G401.6 (cell line): ENCODE measurements around the gene GNAZ.

Experiments used
- FAIRE-seq: peaks from 2 replicates; lab custom pipeline; 2012; peaks lifted over from hg19 to GRCh38; lab: Jason Lieb, UNC

Gene GNAZ

DNA sequence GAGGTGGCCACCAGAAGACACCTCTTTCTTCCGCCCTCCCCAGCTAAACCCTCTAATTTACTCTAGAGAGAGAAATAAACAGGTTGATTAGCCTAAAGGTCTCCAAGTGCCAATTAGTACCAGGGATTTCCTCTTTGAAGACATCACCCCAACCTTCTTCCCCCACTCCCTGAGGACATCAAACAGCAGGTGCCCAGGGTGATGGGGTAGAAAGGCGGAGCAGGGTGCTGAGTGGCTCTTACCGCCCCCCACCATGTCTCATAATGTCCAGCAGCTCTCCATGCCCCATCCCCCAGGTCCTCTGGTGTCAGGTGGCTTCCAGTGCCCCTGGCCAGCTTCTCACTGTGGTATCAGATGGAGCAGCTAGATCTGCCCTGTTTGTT is 5.3 kb upstream of the GNAZ start:
- FAIRE-seq = no peak

DNA sequence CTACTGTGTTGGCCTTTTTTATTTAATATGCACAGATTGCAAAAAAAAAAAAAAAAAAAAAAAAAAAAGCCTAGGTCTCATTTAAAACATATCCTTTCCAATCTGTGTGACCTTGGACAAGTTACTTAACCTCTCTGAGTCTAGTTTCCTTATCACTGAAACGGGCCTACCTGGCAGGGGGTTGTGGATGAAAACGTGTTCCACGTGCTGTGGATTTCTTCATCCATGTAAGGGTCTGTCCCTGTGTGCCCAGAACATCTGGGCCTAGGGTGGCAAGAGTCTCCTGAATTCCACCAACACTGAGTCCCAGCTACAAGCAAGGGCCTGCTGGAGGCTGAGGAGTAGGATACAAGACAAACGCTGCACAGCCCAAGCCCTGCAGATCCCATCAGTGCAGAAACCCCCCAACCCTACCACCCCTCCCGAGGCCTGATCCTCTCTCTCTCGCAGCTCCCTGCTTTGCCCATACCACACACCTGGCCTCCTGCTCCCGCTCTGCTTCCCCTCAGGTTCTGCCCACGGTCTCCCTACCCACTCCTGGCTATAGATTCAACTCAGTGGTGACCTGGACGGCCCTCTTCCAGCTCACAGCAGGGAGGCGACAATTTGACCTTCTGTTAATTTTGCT is 4.7 kb upstream of the GNAZ start:
- no peak for FAIRE-seq

GRCh38 chr22:23066200-23067022 is 3.9 kb upstream of the GNAZ start:
- no peak for FAIRE-seq

DNA sequence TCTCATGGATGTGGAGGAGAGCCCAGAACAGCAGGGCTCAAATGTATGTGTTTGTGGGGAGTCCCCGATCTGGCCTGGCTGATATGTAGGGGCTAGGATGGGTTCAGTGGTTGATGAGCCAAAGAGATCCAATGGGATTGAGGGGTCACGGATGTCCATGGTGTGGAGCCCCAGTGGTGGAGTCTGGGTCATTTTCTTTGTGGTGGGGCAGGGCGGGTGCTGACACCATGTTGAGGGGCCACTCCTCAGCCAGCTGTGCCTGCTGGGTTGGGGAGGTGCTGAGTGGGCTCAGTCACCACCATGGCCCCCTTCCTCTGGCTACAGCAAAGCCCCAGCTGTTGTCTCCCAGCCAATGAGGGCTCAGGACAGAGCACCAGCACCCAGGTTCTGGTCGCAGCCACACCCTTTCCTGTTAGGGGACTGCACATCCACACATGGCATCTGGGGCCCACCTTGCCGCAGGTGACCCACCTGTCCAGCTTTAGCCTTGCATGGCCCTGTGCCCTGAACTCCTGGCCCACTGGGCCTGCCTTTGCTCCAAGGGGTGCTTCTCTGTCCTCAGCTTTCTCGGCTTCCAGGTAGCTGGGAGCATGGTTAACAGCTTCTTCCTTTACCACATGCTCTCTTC is 3.2 kb upstream of the GNAZ start:
- no peak for FAIRE-seq

- FAIRE-seq = no peak
Measured at GRCh38 chr22:23067691-23068090, 2.6 kb upstream of the GNAZ start.

GRCh38 chr22:23068096-23068831 is 2.1 kb upstream of the GNAZ start:
- no peak for FAIRE-seq

GRCh38 chr22:23068832-23069385 is 1.4 kb upstream of the GNAZ start:
- no peak for FAIRE-seq

GRCh38 chr22:23069502-23070357 is 589 bp upstream of the GNAZ start:
- FAIRE-seq = no peak

GRCh38 chr22:23071230-23072076 is 1.1 kb downstream of the GNAZ start:
- no peak for FAIRE-seq

DNA sequence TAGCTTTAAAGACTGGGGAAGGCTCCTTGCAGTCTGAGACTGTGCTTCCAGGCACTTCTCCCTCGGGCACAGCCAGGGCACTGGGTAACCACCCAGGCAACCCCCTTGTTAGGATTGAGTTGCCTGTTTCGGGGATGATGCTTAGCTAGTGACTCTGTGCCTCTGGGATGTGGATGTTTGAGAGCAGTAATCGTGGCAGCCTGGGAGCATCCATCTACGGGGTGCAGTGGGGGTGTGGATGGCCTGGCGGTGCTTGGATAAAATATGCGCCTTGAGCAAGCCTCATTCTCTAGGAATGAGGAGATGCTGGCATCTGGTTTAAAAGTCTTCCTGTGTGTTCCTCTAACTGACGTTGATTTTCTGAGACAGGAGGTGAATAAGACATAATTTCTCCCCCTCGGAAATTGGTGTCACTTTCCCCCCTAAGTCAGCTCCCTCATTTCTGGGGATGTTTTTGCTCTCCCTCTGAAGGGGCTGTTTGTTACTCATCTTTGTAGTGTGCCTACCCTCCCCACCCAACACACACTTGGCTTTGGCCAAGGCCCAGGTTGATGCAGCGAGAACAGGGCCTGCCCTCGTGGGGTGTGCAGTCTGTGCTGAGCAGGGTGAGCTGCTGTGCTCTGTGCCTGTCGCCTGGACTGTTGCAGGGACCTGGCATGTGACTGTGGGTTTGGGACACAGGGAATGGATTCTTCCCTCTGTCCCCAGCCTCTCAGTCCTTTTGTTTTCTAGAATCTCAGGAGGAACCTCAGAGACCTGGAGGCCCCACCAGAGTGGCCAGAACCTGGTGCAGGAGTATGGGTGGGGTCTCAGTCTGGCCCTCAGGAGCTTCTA is 2.0 kb downstream of the GNAZ start:
- no peak for FAIRE-seq

GRCh38 chr22:23072911-23073491 is 2.7 kb downstream of the GNAZ start:
- no peak for FAIRE-seq

- no peak for FAIRE-seq
Measured at GRCh38 chr22:23073526-23074229, 3.4 kb downstream of the GNAZ start.

DNA sequence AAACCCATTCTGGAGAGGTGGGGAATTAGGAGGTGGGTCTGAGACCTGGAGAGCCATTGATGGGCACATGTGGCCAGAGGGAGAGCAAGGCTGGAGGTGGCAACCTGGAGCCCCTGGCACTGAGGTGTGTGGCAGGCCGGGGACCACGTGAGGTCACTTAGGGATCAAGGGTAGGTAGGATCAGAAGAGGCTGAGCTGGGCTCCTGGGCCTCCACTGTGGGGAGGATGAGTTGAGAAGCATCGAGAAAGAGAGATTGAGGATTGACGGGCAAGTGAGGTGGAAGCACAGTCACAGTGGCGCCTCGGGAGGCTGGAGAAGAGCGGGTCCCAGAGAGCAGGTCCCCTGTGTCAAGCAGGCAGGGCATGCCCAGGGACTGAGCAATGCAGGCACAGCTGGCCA is 4.1 kb downstream of the GNAZ start:
- no peak for FAIRE-seq

DNA sequence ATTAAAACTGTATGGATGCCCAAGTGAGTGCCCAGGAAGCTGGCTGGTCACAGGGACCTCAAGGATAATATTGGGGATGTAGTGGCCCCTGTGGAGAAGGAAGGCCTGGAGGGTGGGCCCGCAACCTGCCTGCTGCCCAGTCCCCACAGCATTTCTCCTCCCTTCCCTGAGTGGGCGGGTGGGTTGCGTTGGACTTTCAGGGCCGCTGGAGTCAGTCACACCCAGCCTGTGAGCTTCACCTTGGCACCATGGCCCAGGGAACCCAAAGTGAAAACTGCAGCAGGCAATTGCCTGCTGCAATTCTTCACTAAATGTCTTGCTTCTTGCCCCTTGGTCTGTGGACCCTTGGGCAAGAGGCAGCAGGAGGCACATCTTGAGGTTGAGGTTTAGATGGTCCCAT is 4.7 kb downstream of the GNAZ start:
- no peak for FAIRE-seq

DNA sequence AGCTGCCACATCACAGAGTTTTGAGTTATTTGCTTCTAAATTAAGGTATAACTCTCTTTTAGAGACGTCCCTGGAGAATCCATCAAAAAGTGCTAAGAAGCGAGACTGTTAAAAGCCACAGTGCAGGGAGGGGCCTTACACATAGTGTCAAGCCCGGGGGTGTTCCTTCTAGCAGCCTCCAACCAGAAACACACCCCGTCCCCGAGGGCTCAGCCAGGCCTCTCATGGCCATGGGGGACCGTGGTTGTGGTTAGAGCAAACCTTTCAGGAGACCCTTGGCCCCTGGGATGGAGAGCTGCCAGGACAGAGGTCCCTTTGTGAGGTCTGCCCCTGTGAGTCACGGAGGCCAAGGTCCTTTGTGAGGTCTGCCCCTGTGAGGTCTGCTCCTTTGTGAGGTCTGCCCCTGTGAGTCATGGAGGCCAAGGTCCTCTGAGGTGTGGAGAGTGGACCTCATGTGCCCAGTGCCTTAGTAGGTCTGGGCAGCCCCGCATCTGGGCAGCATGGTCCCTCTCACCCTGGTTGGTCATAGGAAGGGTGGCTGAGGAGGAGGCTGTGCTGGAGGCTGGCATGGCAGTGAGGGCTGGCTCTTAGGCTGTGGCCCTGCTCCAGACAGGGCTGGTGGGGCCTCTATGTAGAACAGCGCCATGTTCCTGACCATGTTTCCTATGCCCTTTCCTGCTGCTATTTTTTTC is 5.4 kb downstream of the GNAZ start:
- FAIRE-seq = no peak

GRCh38 chr22:23076896-23077572 is 6.7 kb downstream of the GNAZ start:
- FAIRE-seq = no peak
